HPDE6-E6E7 (cell line): Measurements from ENCODE around the gene EPB42.
"Not testable (repeated sequence)": the region's sequence is repeated elsewhere in the genome, so short reads cannot be mapped to it uniquely, and the experiment has no call there.

Experiments
- DNase-seq: peaks from one replicate; pipeline ENCODE4 v3.0.0; 2011; ENCODE audit warnings: missing footprints; ENCODE audit errors: extremely low spot score

The EPB42 gene

GRCh38 chr15:43185157-43186002, 35.4 kb downstream of the EPB42 start, which contains the start of gene CCNDBP1:
TSS of gene CCNDBP1 (plus strand) at chr15:43185403. CDS start at chr15:43185499, 96 bp downstream.
- DNase-seq = peak; percentile 89

DNA sequence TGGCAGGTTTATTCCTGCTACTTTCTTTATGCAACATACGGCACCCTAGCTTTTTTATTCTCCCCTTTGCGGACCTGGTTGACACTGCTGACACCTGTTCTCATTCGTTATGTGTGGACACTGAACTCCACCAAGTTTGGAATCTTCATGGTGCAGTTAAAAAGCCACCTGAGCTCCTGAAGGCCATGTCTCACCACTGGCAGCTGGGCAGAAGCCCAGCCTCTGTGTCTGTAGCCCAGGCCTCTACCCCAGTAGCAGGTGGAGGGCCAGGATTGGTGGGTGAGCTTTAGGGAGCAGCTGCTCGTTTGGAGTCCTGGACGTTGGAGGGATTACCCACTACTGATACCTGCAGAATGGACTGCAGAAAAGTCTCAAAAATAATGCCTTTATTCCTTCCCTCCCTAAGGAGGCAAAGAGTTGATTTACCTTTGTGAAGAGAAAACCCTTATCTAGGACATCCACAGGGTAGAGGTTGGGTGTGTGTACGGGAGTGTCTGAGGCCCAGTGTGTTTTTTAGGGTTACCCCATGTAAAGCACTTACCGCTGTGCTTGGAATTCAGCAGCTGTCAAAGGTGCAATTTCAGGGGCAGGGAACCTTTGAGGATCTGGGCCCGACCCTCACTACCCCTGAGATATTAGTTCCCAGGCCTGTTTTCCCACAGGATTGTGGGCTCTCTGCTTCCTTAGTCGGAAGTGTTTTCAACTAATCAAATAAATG, 36.3 kb downstream of the EPB42 start:
- no peak for DNase-seq

DNA sequence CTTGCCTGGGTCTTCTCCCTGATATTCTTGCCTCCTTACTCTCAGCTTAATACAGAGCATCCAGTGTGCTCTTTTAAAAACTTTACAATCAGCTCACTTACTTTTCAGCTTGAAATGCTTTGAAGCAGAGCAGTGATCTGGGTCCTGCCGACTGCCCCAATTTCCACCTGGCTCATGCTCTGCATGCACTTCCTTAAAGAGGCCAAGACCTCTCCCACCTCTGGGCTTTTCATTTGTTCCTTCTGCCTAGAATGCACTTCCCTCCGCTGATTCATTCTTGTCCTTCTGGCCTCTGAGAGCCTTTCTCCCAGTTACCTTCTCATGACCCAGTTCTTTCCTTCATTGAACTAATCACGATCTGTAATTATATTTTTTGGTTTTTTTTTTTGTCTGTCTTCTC, 37.5 kb downstream of the EPB42 start:
- no peak for DNase-seq

DNA sequence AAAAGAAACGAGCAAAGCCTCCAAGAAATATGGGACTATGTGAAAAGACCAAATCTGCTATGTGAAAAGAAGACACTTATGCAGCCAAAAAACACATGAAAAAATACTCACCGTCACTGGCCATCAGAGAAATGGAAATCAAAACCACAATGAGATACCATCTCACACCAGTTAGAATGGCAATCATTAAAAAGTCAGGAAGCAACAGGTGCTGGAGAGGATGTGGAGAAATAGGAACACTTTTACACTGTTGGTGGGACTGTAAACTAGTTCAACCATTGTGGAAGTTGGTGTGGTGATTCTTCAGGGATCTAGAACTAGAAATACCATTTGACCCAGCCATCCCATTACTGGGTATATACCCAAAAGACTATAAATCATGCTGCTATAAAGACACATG, 43.7 kb downstream of the EPB42 start:
- DNase-seq = not testable (repeated sequence)

- DNase-seq = not testable (repeated sequence)
Observed at GRCh38 chr15:43175656-43176309, 45.0 kb downstream of the EPB42 start.

DNA sequence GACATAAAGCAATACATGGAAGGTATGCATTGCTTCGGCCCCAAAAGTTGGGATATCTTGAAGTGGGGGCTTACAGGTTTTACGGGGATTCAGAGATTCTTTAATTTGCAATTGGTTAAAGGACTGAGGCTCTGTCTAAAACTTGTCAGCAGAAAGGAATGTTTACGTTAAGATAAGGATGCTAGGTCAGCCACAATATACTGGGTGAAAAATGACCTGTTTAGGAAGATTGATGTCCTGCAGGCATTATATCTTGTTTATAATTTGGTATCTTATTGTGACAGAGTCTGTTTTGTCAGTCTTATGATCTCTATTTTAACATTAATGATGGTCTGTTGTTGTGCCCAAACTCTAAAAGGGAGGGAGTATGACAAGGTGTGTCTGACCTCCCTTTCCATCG, 50.9 kb downstream of the EPB42 start:
- no peak for DNase-seq

GRCh38 chr15:43168192-43169107, 52.4 kb downstream of the EPB42 start:
- DNase-seq = peak; percentile 34

GRCh38 chr15:43167261-43167660, 53.6 kb downstream of the EPB42 start:
- not testable (repeated sequence) for DNase-seq

- no peak for DNase-seq
Observed at GRCh38 chr15:43165801-43166325, 55.0 kb downstream of the EPB42 start.

DNA sequence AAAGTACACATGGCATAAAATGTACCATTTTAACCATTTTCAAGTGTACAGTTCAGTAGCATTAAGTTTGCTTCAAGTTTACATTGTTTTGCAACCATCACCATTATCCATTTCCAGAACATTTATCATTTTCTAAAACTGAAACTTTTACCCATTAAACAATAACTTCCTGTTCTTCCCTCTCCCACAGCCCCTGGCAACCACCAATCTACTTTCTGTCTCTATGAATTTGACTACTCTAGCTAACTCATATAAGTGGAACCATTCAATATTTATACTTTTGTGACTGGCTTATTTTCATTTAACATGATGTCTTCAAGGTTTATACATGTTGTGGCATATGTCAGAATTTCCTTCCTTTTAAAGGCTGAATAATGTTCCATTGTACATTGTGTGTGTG, 67.5 kb downstream of the EPB42 start:
- DNase-seq = no peak

- DNase-seq = no peak
Observed at GRCh38 chr15:43151688-43152087, 69.1 kb downstream of the EPB42 start.

GRCh38 chr15:43150191-43150929, 70.5 kb downstream of the EPB42 start:
- peak; percentile 88 for DNase-seq
